GM12864 (cell line): Measurements from ENCODE around the gene GPANK1.

ENCODE experiments used
- DNase-seq: peaks from one replicate; pipeline ENCODE4 v3.0.0-alpha.2; 2011; ENCODE audit warnings: low read depth
- H3K4me3 ChIP-seq: 2 replicates; pipeline ENCODE4 v1.5.1; 2011; ENCODE audit warnings: mild to moderate bottlenecking, low read depth, low read length, control low read depth
- CTCF ChIP-seq: IDR thresholded peaks from 2 replicates; pipeline ENCODE4 v1.5.1; 2011; ENCODE audit warnings: low read depth, mild to moderate bottlenecking, moderate library complexity, low read length, control low read depth, inconsistent platforms; ENCODE audit errors: missing control alignments

Gene GPANK1

DNA sequence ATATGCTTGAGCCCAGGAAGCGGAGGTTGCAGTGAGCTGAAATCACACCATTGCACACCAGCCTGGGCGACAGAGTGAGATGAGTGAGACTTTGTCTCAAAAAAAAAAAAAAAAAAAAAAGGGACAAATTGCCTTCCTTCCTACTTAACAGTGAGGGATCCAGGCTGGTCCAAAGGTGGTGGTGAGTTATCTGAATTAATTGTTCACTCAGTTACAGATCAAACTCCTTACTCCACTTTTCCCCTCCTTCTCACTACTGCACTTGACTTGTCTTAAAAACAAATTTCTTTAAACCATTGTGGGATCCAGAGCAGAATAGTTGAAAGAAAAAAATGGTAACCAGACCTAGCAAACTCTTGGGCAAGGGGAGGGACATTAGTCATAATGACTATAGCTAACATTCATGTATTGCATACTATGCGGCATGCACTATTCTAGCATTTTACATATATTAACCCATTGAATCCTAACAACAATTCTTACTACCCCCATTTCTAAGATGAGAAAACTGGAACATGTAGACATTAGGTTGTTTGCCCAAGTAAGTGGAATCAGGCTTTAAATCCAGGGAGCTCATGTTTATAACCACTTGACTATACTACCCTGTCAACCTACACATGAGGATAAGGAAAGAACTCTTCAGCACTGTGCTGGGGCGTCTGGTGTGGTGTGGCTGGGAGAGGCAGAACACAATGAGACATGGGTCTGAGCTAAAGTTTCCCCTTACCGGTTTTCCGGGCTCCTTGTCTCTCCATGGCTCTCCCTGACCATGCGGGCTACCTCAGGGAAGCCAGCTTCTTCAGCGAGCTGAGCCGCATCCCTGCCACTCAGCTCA is 1.5 kb downstream of the GPANK1 start:
- peak overlapping the region; percentile 90 for H3K4me3 ChIP-seq
- DNase-seq: no peak
- TF ChIP-seq CTCF: no peak

DNA sequence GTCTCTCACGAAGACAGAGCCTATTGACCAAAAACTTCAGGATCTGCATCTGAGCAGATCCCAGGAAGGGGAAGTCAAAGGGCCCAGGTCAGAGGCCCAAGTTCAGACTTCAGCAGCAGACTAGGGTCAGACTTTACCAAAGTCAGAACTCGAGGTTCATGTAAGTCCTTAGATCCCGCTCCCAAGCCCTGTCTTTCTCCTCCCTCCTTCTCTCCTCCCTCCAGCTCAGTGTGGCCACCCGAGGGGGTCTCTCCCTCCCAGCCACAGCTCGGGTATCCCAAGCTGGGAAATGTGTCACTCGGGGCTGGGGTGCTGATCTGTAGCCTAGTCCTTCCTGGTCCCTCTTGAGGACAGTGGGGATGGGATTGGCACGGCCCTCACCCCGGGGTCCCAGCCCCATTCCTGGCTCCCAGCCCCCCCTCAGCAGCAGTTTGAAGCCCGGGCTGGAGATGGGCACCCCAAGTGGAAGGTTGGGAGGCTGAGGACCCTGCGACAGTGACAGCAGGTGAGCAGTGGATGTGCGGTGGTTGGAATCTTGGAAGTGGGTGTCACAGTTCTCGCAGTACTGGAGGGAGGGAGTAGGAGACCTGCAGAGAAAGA is 2.6 kb downstream of the GPANK1 start:
- no peak overlapping the region for H3K4me3 ChIP-seq
- no peak for DNase-seq
- no peak for TF ChIP-seq CTCF

GRCh38 chr6:31661262-31662123 is 3.3 kb downstream of the GPANK1 start:
- no peak for TF ChIP-seq CTCF
- DNase-seq: no peak
- H3K4me3 ChIP-seq: peak overlapping the region; percentile 92; the same call in 1 of the 2 replicates

DNA sequence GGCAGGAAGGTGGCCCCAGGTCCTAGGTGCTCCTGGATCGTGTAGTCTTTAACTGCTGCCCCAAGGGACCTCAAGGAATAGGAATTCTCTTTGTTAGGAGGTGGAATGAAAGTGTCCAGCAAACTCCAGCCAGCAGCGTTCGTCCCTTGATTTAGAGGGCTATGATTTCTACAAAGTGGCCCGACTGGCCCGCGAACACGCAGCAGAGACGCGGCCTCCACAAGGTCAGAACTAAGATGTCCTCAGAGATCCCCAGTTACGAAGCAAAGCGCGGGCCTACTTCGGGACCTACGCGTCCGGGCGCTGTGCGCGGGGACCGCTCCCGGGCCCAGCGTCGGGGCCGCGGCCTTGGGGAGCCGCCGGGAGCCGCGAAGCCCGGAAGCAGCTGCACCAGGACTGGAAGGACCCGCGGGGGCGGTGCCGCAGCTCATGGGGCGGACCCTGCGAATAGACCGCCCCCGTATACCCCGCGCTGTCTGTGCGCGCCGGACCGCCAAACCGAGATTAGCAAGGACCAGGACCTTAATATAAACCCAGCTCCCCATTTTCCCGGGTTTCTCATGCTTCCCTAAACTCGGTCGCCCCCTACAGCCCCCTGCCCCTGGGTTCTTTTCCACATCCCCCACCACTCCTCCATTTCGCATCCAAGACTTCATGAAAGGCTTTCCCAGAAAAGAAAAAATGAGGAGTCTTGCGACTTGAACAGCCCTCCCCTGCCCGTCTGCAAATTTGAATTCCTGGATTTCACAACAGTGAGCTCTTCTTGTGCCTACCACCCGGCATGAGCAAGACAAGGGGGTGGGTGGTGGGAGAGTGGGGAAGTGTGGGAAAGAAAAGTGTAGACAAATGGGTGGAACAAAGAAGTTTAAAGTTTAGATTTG is 4.2 kb downstream of the GPANK1 start, which contains the start of gene C6orf47:
C6orf47 (minus strand) TSS at position 398 of the 881 bp plus-strand sequence. CDS start 831 bp downstream, outside the sequence.
- DNase-seq: no peak
- H3K4me3 ChIP-seq: peak within 1 kb of the TSS; percentile 92
- no peak for TF ChIP-seq CTCF

DNA sequence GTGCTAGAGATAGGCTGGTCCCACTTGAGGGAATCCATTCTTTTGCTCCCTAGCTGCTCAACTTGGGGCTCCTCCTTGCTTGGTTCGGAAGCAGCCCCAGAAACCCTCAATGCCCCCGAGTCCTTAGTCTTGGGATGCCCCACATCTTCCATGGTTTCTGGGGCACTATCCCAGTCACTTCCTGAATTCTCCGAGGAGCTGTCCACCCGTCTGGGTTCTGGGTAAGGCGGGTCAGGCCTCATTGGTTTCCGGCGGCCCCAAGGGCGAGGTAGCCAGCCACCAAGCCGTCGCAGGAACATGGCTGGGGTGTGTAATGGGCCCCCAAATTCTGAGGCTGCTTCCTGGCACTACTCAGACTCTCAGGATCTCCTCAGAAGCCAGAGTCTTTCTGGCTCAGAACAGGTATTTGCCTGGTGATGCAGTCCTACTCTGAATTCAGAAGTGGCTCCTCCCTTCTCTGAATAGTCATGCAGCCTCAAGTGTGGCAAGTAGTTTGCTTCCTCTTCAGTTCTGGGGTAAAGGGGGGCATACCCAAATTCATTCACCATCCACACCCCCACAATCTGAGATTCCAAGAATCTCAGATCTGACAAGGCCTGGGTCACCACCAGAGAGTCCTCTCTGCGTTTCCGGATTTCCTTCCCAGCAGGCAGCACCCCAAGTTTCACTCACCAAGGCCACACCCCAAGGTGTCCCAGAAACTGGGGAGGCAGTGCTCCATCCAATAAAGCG is 5.0 kb downstream of the GPANK1 start:
- TF ChIP-seq CTCF: no peak
- peak overlapping the region; percentile 92 for H3K4me3 ChIP-seq
- DNase-seq: no peak
